SIG-M5 treated with dmso at 0.1 percent for 504 hours (cell line): ENCODE results near the gene DDN.

Experiments used
- DNase-seq: peaks from one replicate; lab custom pipeline; 2025; ENCODE audit not compliant: unreplicated experiment; lab: John Stamatoyannopoulos, UW

DDN gene

DNA sequence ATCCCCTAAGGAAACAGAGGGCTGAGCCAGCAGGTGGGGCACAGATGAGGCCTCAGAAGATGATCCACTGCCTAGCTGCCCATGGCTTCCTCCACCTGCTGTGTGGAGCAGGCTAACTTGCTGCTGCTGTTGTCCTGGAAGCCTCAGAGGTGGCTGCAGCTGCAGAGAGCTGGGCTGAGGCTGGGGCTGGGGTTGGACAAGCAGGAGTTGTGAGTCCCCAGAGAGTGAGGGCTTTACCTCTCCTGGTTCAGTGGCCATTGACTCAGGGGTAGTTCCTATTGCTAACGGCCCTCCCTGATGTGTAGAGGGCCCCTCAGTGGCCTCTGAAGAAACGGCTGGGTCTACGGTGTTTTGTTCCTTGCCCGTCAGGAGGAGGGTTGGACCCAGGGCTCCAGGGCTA lies 33.1 kb upstream of the DDN start:
- DNase-seq, result no peak

DNA sequence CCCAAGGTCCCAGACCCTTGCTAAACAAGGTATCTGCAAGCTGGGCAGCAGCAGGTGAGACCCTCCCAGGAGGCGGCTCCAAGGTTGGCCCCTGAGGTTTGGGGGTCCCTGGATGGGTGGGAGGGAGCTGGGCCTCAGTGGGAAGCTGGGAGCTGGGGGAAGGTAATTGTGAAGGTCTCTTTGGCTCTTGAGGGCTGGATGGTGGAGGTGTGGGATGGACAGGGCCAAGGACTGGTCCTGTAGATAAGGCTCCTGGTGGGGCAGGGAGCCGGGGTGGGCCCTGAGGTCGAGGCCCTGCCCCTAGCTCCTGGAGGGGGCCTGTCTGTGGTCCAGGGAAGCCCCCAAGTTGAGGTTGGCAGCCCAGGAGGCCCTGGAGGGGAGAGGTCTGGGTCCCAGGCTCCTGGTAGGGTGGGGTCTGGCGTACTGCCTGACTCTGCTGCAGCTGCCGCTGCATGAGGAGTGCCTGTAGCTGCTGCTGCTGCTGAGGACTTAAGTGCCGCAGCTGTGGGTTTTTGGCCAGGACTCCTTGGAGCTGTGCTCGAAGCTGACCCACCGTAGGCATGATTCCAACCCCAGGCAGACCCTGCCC lies 32.5 kb upstream of the DDN start:
- no peak for DNase-seq

DNA sequence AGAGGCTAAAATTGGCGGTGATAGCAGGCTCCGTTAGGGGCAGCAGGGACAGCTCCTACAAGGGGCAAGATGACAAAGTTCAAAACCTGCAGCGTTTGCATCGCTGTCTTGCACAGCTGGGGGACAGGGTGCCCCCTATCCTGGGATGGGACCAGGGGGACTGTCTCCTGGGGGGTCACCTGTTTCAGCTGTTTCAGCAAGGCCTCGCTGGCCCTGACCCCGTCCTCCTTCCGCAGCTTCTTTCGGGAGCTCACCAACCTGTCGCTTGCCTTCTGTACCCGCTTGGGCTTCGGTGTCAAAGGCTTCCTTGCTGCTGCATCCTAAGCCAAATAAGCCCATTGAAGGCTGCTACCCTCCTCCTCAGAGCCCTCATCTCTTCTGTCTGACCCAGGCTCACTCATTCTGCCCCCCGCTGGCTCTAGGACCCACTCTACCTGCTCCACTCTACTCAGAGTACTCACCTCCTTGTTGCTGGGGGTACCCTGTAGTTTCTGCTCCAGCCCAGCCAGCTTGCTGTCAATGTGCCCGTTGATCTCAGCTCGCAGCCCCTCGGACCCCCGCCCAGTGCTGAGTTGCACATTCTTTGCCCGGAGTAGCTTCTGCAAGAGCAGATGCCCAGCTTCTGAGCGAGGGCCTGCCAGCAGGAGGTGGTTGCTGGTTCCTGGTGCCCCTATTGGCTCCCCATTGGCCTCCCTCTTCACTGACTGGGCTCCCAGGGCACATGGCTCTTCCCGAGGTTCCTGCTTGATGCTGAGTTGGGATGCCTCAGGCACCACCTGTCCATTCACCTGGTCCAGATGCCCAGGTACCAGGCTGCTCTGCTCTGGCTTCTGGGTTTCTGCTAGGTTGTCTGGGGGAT lies 31.8 kb upstream of the DDN start:
- DNase-seq, result no peak

DNA sequence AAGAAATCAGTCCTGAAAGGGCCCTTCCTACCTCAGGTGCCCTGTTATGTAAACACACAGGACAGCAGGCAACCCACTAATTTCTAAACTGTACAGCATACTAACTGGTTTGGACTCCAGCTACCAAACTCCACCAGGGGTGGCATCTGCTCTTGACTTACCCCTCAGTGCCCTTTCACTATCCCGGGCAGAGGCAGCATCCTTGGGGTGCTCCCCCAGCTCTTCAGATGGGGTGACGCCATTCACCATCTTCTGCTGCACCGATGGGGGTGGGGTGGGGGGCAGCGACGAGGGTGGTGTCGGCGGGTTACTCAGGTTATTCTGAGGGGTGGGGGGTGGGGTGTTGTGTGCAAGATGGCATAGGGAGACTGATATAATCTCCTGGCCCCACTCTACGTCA lies 30.9 kb upstream of the DDN start:
- DNase-seq, result no peak

DNA sequence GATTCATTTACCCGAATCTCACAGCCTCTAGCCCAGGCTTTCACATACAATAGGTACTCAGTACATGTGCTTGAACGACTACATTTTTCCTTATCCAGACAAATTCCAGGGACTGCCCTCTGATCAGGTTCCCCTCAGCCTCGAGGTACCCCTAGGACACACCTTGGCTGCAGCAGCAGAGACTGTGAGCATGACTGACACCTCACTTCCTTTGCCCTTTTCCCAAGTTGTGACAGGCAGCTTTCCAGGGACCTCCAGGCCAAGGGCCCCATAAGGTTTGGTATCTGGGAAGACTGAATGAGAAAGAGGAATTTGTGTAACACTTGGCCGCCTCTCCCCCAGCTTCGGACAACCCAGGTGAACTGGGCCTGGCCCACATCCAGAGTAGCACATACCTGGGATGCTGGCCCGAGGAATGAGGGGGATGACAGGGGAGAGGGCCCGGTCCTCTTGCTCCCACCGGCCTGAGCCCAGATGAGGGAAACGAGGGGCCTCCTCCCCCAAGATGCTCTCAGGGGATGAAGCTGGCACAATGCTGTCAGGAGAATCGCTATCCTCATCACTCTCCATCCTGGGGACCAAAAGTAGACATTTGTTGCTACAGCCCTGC lies 29.6 kb upstream of the DDN start:
- no peak for DNase-seq

DNA sequence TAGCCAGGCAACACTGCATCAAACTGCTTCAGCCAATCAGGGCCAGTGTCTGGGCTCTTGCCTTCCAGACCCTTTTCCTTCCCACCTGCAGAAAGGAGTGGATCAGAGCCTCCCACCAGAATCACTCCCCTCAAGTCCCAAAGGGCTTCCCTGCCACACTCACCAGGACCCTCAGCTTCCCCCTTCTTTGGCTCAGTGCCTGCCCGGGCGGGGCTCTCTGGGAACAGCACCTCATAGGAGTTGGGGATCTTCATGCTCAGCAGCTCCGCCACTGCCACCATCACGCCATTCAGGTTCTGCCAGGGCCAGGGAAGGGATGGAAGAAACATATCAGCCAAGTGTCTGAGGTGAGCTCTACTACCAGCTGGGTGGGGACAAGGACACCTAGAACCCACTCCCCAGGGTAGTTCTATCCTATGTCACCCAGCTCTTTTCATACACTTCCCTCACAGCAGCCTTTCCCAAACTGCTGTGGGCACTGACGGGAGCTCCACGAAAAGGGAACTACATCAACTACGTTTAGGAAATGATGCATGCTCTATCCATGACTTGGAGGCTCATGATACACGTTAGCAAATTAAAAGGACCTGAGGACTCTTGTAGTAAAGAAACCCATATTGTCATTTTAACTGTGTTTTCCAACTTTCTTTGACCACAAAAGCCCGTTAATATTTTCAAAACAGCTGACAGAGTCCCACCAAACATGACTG lies 28.8 kb upstream of the DDN start:
- DNase-seq, result no peak

DNA sequence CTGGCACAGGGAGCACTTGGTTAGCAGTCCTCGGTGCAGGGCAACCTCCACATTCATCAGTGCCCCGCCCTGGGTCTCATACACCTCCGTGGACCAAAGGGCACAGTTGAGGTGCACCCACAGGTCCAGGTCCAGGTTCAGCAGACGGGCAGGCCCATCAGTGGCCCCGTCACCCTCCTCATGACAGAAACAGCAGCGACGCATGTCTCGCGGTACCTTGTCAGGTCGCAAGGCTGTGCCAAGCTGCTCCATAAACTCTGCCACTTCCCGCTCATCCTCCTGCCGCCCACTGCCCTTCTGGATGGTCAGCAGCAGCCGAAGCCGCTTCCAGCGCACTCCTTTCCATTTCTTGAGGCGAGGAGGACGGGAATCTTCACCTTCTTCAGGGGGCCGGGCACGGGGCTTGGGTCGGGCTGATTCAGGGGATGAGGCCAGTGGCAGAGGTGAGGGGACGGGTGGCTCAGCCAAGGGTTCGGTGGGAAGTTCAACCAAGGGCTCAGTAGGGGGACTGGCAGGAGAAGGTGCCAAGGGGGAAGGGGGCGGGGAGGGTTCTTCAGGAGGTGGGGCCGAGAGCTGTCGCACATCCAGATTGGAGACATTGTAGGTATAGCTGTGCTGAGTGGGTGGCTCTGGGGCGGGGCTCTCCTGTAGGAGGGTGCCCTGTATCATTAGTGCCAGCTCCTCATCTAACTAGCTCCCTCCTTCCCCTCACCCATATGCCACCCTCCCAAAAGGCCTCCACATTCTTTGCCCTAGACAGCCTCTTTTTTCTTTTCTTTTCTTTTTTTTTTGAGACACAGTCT lies 27.7 kb upstream of the DDN start:
- no peak for DNase-seq

DNA sequence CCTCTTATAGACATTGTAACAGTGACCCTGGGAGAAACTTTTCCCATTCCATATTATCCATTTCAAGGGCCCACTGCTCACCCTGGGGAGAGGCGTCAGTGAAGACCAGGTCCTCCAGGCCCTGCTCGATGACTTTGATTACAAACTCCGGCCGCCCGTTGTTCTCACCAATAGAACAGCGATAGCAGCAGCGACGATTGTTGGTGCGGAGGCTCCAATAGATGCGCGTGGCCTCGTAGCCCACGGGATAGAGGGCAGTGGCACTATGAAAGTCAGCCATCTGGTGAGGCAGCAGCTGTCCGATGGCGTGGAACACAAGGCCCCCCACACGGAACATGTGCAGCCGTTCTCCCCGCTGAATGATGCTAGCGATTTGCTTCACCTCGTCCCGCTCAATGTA lies 26.9 kb upstream of the DDN start:
- DNase-seq, result no peak

DNA sequence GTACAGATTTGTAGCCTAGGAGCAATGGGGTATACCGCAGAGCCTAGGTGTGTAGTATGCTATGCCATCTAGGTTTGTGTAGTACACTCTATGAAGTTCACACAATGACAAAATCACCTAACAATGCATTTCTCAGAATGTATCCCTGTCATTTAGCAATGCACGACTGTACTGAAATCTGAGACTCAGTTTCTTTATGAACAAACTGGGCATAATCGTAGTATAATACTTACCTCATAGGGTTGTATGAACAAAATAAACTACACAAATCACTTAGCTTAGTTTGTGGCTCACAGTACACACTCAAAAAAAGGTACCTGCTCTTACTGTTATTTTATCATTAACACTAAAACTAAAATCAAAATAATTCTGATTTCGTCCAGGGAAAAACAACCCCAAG lies 26.3 kb upstream of the DDN start:
- no peak for DNase-seq

DNA sequence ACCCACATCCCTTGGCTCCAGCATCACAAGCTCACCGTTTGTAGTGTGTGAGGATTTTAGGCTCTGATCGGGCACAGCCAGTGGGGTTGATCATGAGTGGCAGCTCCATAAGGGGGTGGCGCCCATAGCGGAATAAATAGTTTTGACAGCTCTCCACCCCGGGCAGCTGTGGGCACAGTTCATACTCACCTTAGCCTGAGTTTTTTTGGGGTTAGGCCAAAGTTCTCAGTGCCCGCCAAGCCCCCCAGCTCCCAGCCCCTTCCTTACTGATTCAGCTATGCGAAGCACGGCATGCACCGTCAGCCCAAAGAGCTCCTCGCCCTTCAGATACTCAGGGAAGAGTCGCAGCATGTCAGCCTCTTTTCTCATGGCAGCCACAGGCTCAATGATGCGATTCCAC lies 25.4 kb upstream of the DDN start:
- DNase-seq, result no peak

DNA sequence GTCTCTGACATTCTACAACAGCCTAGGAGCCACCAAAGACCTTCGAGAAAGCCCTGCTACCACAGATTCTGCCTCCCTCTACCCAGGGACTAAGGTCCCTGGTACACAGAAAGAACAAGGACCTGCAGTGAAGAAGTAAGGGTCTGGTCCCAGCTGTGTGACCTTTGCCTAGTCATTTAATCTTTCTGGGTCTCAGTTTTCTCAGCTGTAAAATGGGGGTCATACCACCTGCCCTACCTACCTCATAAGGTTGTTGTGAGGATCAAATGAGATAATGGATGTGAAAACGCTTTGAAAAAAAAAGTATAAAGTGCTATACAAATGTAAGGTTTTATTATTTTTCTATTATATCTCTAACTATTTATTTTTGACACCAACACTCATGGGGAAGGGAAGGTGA lies 24.6 kb upstream of the DDN start:
- DNase-seq, result no peak

DNA sequence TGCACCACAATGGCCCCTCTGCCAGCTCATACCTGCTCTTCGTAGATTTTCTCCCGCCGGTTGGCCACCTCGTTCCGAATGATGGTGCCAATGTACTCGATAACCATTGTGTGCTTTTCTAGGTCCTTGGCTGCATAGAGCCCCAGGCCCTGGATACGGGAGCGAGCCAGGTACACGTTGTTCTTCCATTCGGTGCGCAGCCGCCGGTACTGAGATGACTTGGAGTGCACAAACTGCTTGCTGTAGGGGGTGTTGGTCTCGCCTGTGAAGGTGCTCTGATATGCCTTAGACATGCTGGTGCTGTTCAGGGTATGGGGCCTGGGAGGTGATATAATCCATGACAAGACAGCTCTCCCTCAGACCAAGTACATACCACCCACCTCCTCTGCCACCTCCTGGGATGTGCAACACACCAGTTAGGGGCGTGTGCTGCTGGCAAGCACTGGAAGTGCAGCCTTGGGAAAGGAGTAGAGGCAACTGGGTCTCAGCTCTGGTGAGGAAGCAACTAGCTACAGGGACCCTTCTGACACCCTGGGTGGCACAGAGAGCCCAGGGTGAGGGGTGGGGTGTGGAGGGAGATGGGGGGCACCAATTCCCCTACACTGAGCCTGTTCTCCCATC lies 23.5 kb upstream of the DDN start:
- DNase-seq, result no peak

DNA sequence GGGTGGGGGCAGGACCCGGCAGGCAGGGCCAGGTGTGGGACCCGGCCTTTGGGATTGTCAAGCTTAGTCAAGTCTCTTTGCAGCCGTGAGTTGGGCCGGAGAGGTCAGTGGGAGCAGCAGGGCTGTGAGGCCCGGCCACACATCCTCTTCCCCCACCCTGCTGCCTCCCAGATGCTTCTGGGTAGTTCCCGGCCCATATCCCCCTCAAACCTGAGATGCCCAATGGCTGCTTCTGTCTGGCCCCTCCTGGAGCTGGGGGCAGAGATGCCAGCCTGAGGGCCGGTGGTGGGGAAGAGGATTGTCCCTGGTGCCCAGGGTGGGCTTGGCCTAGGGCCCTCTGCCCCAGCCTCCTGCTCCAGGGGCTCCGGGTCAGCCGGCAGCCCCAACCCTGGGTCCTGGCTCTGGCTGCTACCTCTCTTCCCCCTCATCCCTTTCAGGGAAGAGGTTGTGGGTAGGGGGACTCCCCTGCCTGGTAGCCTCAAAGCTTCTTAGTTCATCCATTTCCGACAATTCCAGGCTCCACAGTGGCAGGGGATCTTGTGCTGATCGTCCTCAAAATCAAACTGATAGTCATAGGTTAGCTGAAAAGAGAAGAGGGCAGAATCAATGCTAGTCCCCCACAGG lies 22.2 kb upstream of the DDN start:
- no peak for DNase-seq

DNA sequence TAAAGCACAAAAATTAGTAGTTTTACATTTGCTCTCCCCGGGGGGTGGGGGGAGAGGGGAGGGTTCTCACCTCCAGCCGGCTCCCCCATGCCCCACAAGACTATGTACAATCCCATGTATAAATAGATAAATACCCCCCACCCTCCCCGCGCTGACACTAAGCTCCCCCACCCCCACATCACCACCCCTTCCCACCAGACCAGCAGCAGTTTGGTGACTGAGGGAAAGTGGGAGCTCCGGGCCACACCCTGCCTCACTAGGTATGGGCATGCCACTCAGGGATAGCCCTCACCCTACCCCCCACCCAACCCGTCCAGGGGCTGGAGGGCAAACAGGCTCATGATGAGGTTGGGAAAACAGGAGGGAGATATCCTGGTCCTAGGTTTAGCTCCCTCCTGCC lies 21.3 kb upstream of the DDN start:
- DNase-seq, result no peak

DNA sequence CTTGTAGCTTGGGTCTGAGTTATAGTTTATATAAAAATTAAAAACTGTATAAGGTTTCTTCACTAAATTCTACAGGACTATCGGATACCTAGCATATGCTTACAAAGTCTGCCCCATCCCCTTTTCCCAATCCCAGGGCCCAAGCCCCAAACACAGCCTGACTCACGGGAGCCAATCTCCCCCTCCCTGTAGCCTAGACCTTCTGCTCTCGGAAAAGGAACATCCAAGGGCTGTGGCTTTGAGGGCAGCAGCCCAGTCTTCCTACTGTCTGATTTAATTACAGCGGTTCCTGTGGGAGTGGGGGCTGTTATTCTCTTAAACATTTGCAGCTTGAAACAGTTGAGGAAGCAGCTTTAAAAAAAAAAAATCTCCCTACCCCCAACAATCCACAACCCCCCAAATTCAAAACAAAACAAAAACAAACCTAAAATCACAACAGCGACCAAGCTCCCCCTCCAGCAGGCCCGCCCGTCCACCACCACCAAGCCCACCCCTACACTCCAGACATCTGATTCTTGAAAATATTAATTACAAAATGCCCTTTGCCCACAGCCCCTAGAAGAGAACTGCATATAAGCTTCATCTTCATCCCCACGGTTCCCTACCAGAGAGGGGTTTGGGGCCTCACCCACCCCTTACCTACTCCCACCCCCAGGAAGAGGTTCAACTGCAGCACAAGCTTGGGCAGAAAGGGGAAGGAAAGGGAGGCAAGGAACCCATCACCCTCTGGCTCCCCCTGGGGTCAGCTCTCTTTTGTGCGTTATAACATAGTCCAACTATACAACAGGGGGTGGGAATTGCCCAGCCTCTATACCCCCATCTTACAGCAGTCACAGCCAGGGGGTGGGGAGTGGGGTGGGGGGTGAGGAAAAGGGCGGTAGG lies 20.5 kb upstream of the DDN start:
- peak; percentile 85 for DNase-seq

DNA sequence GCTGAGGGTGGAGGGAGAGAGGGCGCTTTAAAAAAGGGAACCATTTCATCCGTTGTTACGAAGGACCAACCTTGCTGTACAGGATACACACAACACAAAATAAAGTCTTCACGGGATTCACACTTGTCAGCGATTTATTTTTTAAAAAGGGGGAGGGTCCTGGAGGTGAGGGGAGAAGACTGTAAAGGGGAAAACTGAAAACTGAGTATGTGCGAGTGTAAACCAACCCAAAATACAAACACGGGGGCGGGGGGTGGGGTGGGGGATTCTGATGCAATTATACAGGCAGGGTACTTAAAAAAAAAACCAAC lies 19.9 kb upstream of the DDN start:
- DNase-seq, result peak; percentile 89

DNA sequence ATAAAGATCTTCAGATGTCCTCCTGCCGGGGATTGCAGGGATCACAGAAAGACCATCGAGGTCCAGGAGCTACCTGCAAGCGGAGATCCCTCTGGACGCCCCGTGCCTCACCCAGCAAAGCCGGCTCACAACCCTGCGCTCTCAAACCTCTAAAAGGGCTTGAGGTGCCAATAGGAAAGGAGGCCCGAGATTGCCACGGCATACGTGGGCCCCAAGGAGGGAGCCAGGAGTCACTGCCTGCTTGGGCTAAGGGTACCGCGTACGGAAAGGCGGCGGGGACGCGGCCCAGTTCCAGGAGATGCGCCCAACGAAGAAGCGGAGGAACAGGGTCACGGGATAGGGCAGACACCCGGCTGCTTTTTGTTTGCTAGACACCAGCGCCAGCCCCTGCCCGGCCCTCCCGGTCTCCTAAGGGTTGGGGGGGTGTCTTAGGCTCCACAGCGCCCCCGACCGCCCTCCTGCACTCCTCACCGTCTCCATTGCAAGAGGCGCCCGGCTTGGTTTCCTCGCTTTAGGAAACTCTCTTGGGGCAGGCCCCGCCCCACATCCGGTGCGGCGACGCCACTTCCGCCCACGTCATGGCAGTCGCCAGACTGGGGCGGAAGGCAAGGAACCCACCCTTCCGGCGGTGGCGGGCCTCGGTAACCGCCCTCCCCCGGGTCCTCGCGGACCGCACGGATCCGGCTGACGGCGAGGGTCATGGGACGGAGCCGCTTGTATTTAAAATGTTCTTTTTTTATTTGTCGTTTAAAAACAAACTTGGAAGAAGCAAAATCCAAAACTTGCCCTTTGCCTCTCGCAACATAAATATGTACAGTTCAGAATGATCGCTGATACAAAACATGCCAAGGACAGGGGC lies 19.3 kb upstream of the DDN start, which contains the start of gene PRKAG1:
PRKAG1 (minus strand) TSS at position 516 of the 859 bp plus-strand sequence; CDS start at position 480, 36 bp downstream.
- peak; percentile 98 for DNase-seq

DNA sequence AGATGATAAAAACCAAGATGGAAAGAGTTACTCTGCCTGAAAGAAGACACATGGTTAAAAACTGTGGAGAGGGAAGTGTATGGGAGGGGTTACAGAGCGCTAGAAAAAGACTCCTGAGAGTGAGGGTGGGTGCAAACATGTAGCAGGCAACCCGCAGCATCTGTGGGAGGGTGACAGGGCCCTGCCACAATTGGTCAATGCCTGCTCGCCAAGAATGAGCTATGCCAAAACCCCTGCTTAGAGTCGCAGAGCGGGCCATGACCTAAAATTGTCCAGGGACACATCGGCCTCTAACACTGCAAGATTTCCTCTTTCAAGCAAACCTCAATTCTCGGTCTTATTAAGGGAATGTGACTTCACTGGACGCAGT lies 18.7 kb upstream of the DDN start:
- peak; percentile 81 for DNase-seq
